ENCODE data around the gene RPS18.

DNA sequence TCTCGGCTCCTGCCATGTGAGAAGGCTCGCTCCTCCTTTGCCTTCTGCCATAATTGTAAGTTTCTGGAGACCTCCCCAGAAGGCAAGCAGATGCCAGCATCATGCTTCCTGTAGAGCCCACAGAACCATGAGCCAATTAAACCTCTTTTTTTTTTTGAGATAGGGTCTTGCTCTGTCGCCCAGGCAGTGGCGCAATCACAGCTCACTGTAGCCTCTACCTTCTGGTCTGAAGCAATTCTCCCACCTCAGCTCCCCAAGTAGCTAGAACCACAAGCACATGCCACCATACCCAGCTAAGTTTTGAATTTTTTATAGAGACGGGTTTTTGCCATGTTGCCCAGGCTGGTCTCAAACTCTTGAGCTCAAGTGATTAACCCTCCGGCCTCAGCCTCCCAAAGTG, 35.0 kb upstream of the RPS18 start:
- TF ChIP-seq, protein P1, sequence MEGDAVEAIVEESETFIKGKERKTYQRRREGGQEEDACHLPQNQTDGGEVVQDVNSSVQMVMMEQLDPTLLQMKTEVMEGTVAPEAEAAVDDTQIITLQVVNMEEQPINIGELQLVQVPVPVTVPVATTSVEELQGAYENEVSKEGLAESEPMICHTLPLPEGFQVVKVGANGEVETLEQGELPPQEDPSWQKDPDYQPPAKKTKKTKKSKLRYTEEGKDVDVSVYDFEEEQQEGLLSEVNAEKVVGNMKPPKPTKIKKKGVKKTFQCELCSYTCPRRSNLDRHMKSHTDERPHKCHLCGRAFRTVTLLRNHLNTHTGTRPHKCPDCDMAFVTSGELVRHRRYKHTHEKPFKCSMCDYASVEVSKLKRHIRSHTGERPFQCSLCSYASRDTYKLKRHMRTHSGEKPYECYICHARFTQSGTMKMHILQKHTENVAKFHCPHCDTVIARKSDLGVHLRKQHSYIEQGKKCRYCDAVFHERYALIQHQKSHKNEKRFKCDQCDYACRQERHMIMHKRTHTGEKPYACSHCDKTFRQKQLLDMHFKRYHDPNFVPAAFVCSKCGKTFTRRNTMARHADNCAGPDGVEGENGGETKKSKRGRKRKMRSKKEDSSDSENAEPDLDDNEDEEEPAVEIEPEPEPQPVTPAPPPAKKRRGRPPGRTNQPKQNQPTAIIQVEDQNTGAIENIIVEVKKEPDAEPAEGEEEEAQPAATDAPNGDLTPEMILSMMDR (IDR thresholded peaks at IDR 0.05): no peak
- TF ChIP-seq POLR2A (IDR thresholded peaks at IDR 0.05): no peak

Measured in ovary (tissue), 3 donors.